Heart right ventricle (tissue), 16 donors: Measurements from ENCODE around the gene ZNF236. TPM values are rescaled to one million over a fixed set of nuclear protein-coding genes. Genes with fewer than 3 reads are reported as not detected.
A peak's percentile ranks its signal among the peaks of the same experiment; 100 is the strongest.

Experiments
- ATAC-seq, 8 donors: fragments of 200-7000 bp; cut with Tn5 transposase; one replicate each; pipeline ENCODE4 v1.9.1; 2020; ENCODE audit warnings: mild to moderate bottlenecking in 8 of 8, moderate library complexity in 8 of 8, moderate number of reproducible peaks in 1 of 8
- DNase-seq, 2 donors: peaks; one replicate each; pipeline ENCODE4 v3.0.0-alpha.2; 2020
- H3K27ac ChIP-seq, 10 donors: fragments of 200-600 bp; sonication (generic) in 2 of 10; one replicate each; pipeline versions ENCODE4 v1.5.0 to v1.8.0; 2020 to 2022; ENCODE audit warnings: mild to moderate bottlenecking in 3 of 10
- H3K27me3 ChIP-seq, 7 donors: fragments of 200-600 bp; one replicate each; pipeline ENCODE4 v1.8.0; 2021 to 2022; ENCODE audit warnings: mild to moderate bottlenecking in 2 of 7
- H3K36me3 ChIP-seq, 9 donors: fragments of 200-600 bp; sonication (generic) in 1 of 9; one replicate each; pipeline versions ENCODE4 v1.5.0 to v1.8.0; 2020 to 2022; ENCODE audit warnings: mild to moderate bottlenecking in 2 of 9
- H3K4me1 ChIP-seq, 9 donors: fragments of 200-600 bp; sonication (generic) in 1 of 9; one replicate each; pipeline versions ENCODE4 v1.5.0 to v1.8.0; 2020 to 2022; ENCODE audit warnings: mild to moderate bottlenecking in 4 of 9
- H3K4me3 ChIP-seq, 10 donors: fragments of 200-600 bp; sonication (generic) in 2 of 10; one replicate each; pipeline versions ENCODE4 v1.5.0 to v1.8.0; 2020 to 2022; ENCODE audit warnings: mild to moderate bottlenecking in 7 of 10, moderate library complexity in 2 of 10
- H3K9me3 ChIP-seq, 11 donors: fragments of 200-600 bp in 10 of 11; sonication (generic) in 2 of 11; one replicate each; pipeline versions ENCODE4 v1.5.0 to v1.8.0; 2013 to 2022; ENCODE audit warnings: mild to moderate bottlenecking in 2 of 11, control low read depth in 1 of 11, moderate library complexity in 1 of 11
- WGBS, 2 donors: extraction: QIAGEN DNeasy Blood & Tissue Kit; methylation state at CpG; one replicate each; pipeline ENCODE4 v1.1.7; 2013; ENCODE audit warnings: inconsistent platforms in 1 of 2; 5-methylcytosine and 5-hydroxymethylcytosine counted together
- intact Hi-C, 10 donors: fragments of 100-400 bp; cut with DNase I; formaldehyde crosslinking; loops; one replicate each; pipeline versions ENCODE4 v1.11.1 to v1.14.2; 2022
- polyA plus RNA-seq, 2 donors: library from polyadenylated mRNA; stranded (reverse); fragments of 200-250 nt; gene quantifications; one replicate each; pipeline ENCODE4 v1.2.3, GENCODE V29; 2013
- total RNA-seq, 10 donors: library from RNA; stranded (reverse); fragmentation: NEBNext Ultra II Directional in 3 of 10; extraction: Animal tissue kit (Norgen Biotek cat#: 25700) in 3 of 10; gene quantifications; one replicate each; pipeline versions ENCODE4 v1.2.1 to v1.2.4, GENCODE V29; 2021 to 2023
- TF ChIP-seq, protein P1 (sequence below), 9 donors: fragments of 200-600 bp; sonication (generic) in 2 of 9; IDR thresholded peaks; one replicate each; pipeline versions ENCODE4 v1.5.0 to v1.8.0; 2021 to 2022; ENCODE audit warnings: antibody characterized with exemption in 9 of 9, mild to moderate bottlenecking in 5 of 9, moderate library complexity in 1 of 9
- donor health status: Arrhythmogenic right ventricular cardiomyopathy.
- donor health status: ischemic (EF 13 %, LVEDD 7.1; RV severe dilation, severe dysfunction).
- donor health status: healthy with polysubstance abuse.
- donor health status: DM: no; HTN: yes; CAD: no.
- donor health status: DM: no; HTN: no; CAD: no.
- donor health status: ischemic (EF 25% LVEDD 6.9; RV normal size, moderate dysfunction).
- donor health status: ischemic (EF 25% LVEDD 5.7; RV mildly dilated, moderate dysfunction).
- donor health status: healthy.
- donor health status: DM: yes; HTN: yes; CAD: no.
- donor health status: Ischemic cardiomyopathy.
- donor health status: ischemic (EF 35%, LVEDD 5.7; RV mildly dilated, moderate dysfunction).
- donor health status: nonischemic (EF 11% LVEDD 7.7; RV severe dilation, severe dysfunction).
- donor health status: DM: yes; HTN: yes; CAD: no.
- donor health status: PGD.
- donor health status: ischemic (EF 29% LVEDD 5.4; RV normal size, mild dysfunction).
- donor health status: nonischemic (EF 23%, LVEDD 6.1; RV moderate dilation, normal function).

The ZNF236 gene
- total and polyA plus RNA-seq, 12 donors, result 0.75 to 14.9 (median 12.1) TPM

DNA sequence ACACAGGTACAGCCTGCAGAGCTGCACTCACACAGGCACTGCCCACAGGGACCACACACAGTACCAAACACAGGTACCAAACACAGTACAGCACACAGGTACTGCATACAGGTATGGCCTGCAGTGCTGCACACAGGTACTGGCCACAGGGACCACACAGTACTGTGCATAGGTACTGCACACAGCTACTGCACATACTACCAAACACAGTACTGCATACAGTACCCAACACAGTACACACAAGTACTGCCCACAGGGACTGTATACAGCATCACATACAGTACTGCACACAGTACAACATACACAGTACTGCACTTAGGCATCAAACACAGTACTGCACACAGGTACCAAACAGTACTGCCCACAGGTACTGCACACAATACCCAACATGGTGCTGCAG is 74.3 kb downstream of the ZNF236 start:
- H3K36me3 ChIP-seq, result peaks cover 10 to 100% (median 38%) of the 10 kb centered on the region in 9 donors
- intact Hi-C loops, result no loop called here
- TF ChIP-seq, protein P1, sequence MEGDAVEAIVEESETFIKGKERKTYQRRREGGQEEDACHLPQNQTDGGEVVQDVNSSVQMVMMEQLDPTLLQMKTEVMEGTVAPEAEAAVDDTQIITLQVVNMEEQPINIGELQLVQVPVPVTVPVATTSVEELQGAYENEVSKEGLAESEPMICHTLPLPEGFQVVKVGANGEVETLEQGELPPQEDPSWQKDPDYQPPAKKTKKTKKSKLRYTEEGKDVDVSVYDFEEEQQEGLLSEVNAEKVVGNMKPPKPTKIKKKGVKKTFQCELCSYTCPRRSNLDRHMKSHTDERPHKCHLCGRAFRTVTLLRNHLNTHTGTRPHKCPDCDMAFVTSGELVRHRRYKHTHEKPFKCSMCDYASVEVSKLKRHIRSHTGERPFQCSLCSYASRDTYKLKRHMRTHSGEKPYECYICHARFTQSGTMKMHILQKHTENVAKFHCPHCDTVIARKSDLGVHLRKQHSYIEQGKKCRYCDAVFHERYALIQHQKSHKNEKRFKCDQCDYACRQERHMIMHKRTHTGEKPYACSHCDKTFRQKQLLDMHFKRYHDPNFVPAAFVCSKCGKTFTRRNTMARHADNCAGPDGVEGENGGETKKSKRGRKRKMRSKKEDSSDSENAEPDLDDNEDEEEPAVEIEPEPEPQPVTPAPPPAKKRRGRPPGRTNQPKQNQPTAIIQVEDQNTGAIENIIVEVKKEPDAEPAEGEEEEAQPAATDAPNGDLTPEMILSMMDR (IDR thresholded peaks at IDR 0.05), result no peak
- ATAC-seq (peak in 2 of 8 donors; percentile 14 to 53), DNase-seq (no peak)
- H3K4me1 ChIP-seq, result no peaks in the 10 kb centered on the region
- peaks cover 0 to 3% (median 0%) of the 10 kb centered on the region in 11 donors for H3K9me3 ChIP-seq
- no peaks in the 10 kb centered on the region for H3K27me3 ChIP-seq
- H3K27ac ChIP-seq, result no peak overlapping the region
- no peak overlapping the region for H3K4me3 ChIP-seq

DNA sequence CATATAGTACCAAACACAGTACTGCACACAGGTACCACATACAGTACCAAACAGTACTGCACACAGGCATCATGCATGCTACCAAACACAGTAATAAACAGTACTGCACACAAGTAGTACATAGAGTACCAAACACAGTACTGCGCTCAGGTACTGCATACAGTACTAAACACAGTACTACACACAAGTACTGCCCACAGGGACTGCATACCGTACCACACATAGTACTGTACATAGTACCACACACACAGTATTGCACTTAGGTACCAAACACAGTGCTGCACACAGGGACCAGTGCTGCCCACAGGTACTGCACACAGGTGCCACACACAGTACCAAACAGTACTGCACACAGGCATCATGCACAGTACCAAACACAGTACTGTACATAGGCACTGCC is 74.9 kb downstream of the ZNF236 start:
- Histone ChIP-seq H3K9me3 (no peaks in the 10 kb centered on the region), H3K4me3 (no peak overlapping the region), H3K4me1 (no peaks in the 10 kb centered on the region), H3K36me3 (peaks cover 10 to 96% (median 38%) of the 10 kb centered on the region in 9 donors), H3K27ac (no peak overlapping the region), H3K27me3 (no peaks in the 10 kb centered on the region)
- intact Hi-C loops, result no loop called here
- ATAC-seq (peak in 2 of 8 donors; percentile 27 to 50), DNase-seq (no peak)
- TF ChIP-seq, protein P1 (IDR thresholded peaks at IDR 0.05), result no peak
- 98 to 100% methylated on average over 2 of the region's 2 CpGs for WGBS, 2 donors

DNA sequence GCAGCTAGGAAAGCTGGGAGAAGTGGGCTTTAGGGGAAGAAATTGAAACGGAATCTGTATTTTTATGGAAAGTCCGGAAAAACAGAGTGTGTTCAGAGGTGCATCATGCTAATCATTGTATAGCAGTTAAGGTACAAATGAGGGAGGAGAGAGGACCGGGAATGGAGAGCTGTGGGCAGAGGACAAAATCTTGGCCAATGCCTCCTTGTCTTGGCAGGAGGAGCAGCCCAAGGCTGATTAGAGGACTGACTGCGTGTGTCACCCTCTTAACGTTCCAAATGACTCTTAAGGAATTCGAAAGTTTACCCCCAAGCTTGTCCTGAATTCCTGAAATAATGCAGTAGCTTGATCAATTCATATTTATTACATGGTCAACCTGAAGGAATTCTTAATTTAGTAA is 81.0 kb downstream of the ZNF236 start:
- Histone ChIP-seq H3K4me1 (no peaks in the 10 kb centered on the region), H3K36me3 (peaks cover 0 to 92% (median 18%) of the 10 kb centered on the region in 9 donors), H3K9me3 (no peaks in the 10 kb centered on the region), H3K27me3 (no peaks in the 10 kb centered on the region), H3K4me3 (no peak overlapping the region), H3K27ac (no peak overlapping the region)
- ATAC-seq (peak in 4 of 8 donors; percentile 49 to 84 (median 72)), DNase-seq (no peak)
- 58 to 60% methylated on average over 6 of the region's 6 CpGs for WGBS, 2 donors
- TF ChIP-seq, protein P1 (IDR thresholded peaks at IDR 0.05), result no peak
- intact Hi-C loops, result loop anchor here in 2 of 10 donors (10.0 kb wide), 1 partner anchor 99 kb away; no protein-coding TSS in a partner anchor

- DNase-seq (no peak), ATAC-seq (no peak)
- Histone ChIP-seq H3K9me3 (no peaks in the 10 kb centered on the region), H3K4me1 (no peaks in the 10 kb centered on the region), H3K4me3 (no peak overlapping the region), H3K36me3 (peaks cover 0 to 90% (median 22%) of the 10 kb centered on the region in 9 donors), H3K27ac (no peak overlapping the region), H3K27me3 (no peaks in the 10 kb centered on the region)
- TF ChIP-seq, protein P1 (IDR thresholded peaks at IDR 0.05), result no peak
- intact Hi-C loops, result loop anchor here in 2 of 10 donors (10.0 kb wide), 1 partner anchor 101 kb away; no protein-coding TSS in a partner anchor
- WGBS, 2 donors, result 94 to 97% methylated on average over 4 of the region's 4 CpGs
These were observed 83.5 kb downstream of the ZNF236 start for GRCh38 chr18:76905821-76906220.
